Psoas muscle (tissue), 8 donors: ENCODE data around the gene AK4. TPM values are rescaled to one million over a fixed set of nuclear protein-coding genes. Genes with fewer than 3 reads are reported as not detected.

Source experiments
- ATAC-seq, 4 donors: fragments of 200-7000 bp; cut with Tn5 transposase; one replicate each; pipeline ENCODE4 v1.9.1; 2020; ENCODE audit warnings: moderate library complexity in 3 of 4, mild to moderate bottlenecking in 2 of 4
- DNase-seq, 2 donors: peaks; one replicate each; pipeline ENCODE4 v3.0.0-alpha.2; 2020
- H3K27ac ChIP-seq: fragments of 200-600 bp; one replicate; pipeline ENCODE4 v1.8.0; 2022
- H3K27me3 ChIP-seq, 3 donors: fragments of 200-600 bp in 1 of 3; one replicate each; pipeline versions ENCODE4 v1.6.1 to v1.8.0; 2013 to 2022; ENCODE audit warnings: low read length in 2 of 3, mild to moderate bottlenecking in 2 of 3, moderate library complexity in 1 of 3; ENCODE audit not compliant: insufficient read depth in 3 of 3
- H3K36me3 ChIP-seq, 2 donors: fragments of 200-600 bp in 1 of 2; one replicate each; pipeline versions ENCODE4 v1.6.1 to v1.8.0; 2013 to 2022; ENCODE audit warnings: low read depth in 1 of 2, mild to moderate bottlenecking in 1 of 2, moderate library complexity in 1 of 2; ENCODE audit not compliant: insufficient read depth in 1 of 2
- H3K4me1 ChIP-seq: fragments of 200-600 bp; one replicate; pipeline ENCODE4 v1.8.0; 2022
- H3K4me3 ChIP-seq: fragments of 200-600 bp; one replicate; pipeline ENCODE4 v1.8.0; 2022; ENCODE audit warnings: mild to moderate bottlenecking
- H3K9me3 ChIP-seq: fragments of 200-600 bp; one replicate; pipeline ENCODE4 v1.8.0; 2022
- CTCF ChIP-seq: fragments of 200-600 bp; IDR thresholded peaks from one replicate; pipeline ENCODE4 v1.8.0; 2022; ENCODE audit warnings: antibody characterized with exemption
- whole genome bisulfite sequencing, 3 donors: extraction: QIAGEN DNeasy Blood & Tissue Kit; methylation state at CpG; one replicate each; pipeline versions ENCODE4 v1.1.6 to v1.1.7; 2013; 5-methylcytosine and 5-hydroxymethylcytosine counted together
- intact Hi-C, 2 donors: fragments of 100-400 bp; cut with DNase I; formaldehyde crosslinking; loops; one replicate each; pipeline versions ENCODE4 v1.11.0 to v1.14.2; 2022
- polyA plus RNA-seq, 3 donors: library from polyadenylated mRNA; stranded (reverse); fragments of 200-250 nt; gene quantifications; one replicate each; pipeline ENCODE4 v1.2.3, GENCODE V29; 2013
- total RNA-seq, 4 donors: library from RNA; stranded (reverse); fragmentation: NEBNext Ultra II Directional in 2 of 4; extraction: Animal tissue kit (Norgen Biotek cat#: 25700) in 2 of 4; gene quantifications; one replicate each; pipeline versions ENCODE4 v1.2.1 to v1.2.4, GENCODE V29; 2021 to 2023
- donor health status: healthy with polysubstance abuse.
- donor health status: DM: no; HTN: no; CAD: no; lungs with moderate emphysema.
- donor health status: Bipolar disorder and iron deficiency.
- donor health status: healthy.
- donor health status: DM: yes; HTN: yes; CAD: no.
- donor health status: DM: no; HTN: no; CAD: no.
- donor health status: DM: no; HTN: no; CAD: no.
- donor health status: DM: yes; HTN: yes; CAD: no.

The AK4 gene
- total and polyA plus RNA-seq, 7 donors = 0.37 to 29.0 (median 1.4) TPM

GRCh38 chr1:65208563-65208973, 60.6 kb downstream of the AK4 start:
- Histone ChIP-seq H3K4me3 (no peak overlapping the region), H3K27me3 (no peaks in the 10 kb centered on the region), H3K9me3 (no peaks in the 10 kb centered on the region), H3K4me1 (no peaks in the 10 kb centered on the region), H3K27ac (no peak overlapping the region), H3K36me3 (no peaks in the 10 kb centered on the region)
- TF ChIP-seq CTCF = no peak
- 65 to 72% (median 71%) methylated on average over 8 of the region's 8 CpGs for WGBS, 3 donors
- intact Hi-C loops = loop anchor here in 1 of 2 donors (5.0 to 10.0 kb wide), 2 partner anchors 64 to 141 kb away; partner anchors contain the start of gene AK4
- DNase-seq (peak in 1 of 2 donors; percentile 13), ATAC-seq (no peak)

GRCh38 chr1:65209005-65209885, 61.2 kb downstream of the AK4 start:
- peak; percentile 56 for TF ChIP-seq CTCF
- Histone ChIP-seq H3K4me3 (no peak overlapping the region), H3K4me1 (no peaks in the 10 kb centered on the region), H3K27me3 (no peaks in the 10 kb centered on the region), H3K36me3 (no peaks in the 10 kb centered on the region), H3K27ac (no peak overlapping the region), H3K9me3 (no peaks in the 10 kb centered on the region)
- WGBS, 3 donors = 39 to 43% (median 42%) methylated on average over 6 of the region's 6 CpGs
- no peak for DNase-seq
- peak; percentile 28 to 68 (median 40) for ATAC-seq
- intact Hi-C loops = loop anchor here in 1 of 2 donors (5.0 to 10.0 kb wide), 2 partner anchors 64 to 142 kb away; partner anchors contain the start of gene AK4

- Histone ChIP-seq H3K4me1 (no peaks in the 10 kb centered on the region), H3K9me3 (no peaks in the 10 kb centered on the region), H3K4me3 (no peak overlapping the region), H3K27me3 (no peaks in the 10 kb centered on the region), H3K27ac (no peak overlapping the region), H3K36me3 (no peaks in the 10 kb centered on the region)
- ATAC-seq (no peak), DNase-seq (no peak)
- WGBS, 3 donors = 95 to 97% (median 97%) methylated on average over 5 of the region's 5 CpGs
- intact Hi-C loops = loop anchor here (5.0 to 10.0 kb wide), 2 partner anchors 133 to 474 kb away; no protein-coding TSS in a partner anchor
- TF ChIP-seq CTCF = no peak
These were observed 62.3 kb downstream of the AK4 start for GRCh38 chr1:65210325-65210724.

GRCh38 chr1:65211331-65211730, 63.3 kb downstream of the AK4 start:
- intact Hi-C loops = loop anchor here (5.0 to 10.0 kb wide), 2 partner anchors 134 to 473 kb away; no protein-coding TSS in a partner anchor
- no peak for ATAC-seq
- no peaks in the 10 kb centered on the region for H3K9me3 ChIP-seq
- no peaks in the 10 kb centered on the region for H3K4me1 ChIP-seq
- H3K4me3 ChIP-seq = no peak overlapping the region
- no peaks in the 10 kb centered on the region for H3K36me3 ChIP-seq
- H3K27me3 ChIP-seq = no peaks in the 10 kb centered on the region
- H3K27ac ChIP-seq = no peak overlapping the region
- no peak for TF ChIP-seq CTCF
- no peak for DNase-seq
- WGBS, 3 donors = 91 to 98% (median 93%) methylated on average over 6 of the region's 6 CpGs
